ENCODE measurements around the gene ARL14.

DNA sequence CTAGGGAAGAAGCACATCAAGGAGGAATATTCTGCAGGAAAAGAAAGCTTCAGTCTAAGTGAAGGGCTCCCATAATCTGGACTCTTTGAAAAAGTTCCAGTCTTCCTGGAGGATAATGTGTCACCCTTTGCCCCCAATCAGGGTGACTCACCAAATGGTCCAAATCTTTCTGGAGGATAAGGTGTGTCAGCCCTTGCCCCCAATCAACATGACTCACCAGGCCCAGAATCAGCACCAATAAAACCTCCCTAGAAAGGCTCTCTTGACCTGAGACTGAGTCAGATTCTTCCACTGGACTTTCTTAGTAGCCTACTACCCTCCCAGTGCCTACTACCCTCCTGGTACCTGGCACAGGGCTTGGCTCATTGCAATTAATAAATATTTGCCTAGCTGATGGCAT lies 9.5 kb upstream of the ARL14 start:
- no peak for TF ChIP-seq POLR2A (IDR thresholded peaks at IDR 0.05)
- no peak for TF ChIP-seq CTCF (IDR thresholded peaks at IDR 0.05)
- no peak for TF ChIP-seq POLR2AphosphoS5 (IDR thresholded peaks at IDR 0.05)
